ENCODE results near the gene MS4A4A.
"Not testable (repeated sequence)": the region's sequence is repeated elsewhere in the genome, so short reads cannot be mapped to it uniquely, and the experiment has no call there.

The MS4A4A gene

DNA sequence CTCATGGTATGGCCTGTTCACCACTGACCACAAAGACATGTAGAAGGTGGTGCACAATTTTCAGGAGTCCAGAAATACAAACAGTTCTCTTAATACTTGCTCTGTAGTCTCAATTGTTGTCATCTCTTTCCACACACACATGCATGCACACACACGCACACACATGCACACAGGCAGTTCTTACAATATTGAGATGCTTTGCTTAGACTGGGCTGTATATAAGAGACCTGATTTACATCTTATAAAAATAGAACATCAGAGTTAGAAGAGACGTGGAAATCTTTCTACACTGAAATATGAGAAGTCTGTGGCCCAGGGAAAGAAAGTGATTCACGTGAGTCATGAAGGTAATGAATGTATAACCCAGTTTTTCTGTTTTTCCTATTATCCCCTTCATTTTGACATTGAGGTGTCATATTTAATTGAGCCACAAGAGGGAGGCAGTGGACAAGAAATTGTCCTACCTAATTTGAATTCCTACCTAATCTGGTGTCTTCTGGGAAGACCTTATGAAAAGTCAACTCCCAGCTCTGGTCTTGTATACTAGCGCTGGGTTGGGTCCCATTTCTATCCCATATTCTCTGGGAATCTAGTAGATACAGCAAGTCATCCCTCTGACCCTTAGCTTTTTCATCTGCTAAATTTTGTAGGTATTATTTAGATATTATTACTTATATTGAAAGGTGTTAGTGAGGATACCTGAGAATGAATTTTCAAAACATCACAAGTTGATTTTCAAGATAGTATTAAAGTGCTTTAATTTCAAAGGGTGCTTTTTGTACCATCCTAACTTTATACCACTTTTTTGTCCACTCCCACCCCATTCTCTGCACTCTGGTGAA, 14.9 kb upstream of the MS4A4A start:
- no peak overlapping the region for H3K4me3 ChIP-seq (ENCODE audit: low read length)
- no peaks in the 10 kb centered on the region for H3K9me3 ChIP-seq (ENCODE audit: low read length)
- H2AFZ ChIP-seq (ENCODE audit: low read depth, low read length) = no peak overlapping the region
- no peaks in the 10 kb centered on the region for H3K4me1 ChIP-seq (ENCODE audit: insufficient read depth, low read length)
- no peaks in the 10 kb centered on the region for H3K36me3 ChIP-seq (ENCODE audit: insufficient read depth, low read length)
- H3K27me3 ChIP-seq (ENCODE audit: insufficient read depth, low read length) = no peaks in the 10 kb centered on the region

DNA sequence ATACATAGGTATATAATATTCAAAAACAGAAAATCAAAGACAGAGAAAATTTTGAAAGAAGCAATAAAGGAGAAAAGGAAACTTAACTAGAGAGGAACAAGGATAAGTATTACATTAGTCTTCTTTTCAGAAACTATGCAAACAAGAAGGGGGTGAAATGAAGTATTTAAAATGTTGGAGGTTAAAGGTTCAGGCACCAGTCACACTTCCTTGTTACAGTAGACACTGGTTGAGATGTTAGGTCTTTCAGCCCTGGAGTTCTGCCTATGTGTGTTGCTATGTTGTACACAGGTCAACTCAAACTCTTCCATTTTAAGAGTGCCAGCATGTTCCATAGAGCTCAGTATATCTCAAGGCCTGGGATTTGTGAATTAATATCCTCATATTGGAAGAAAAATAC, 6.0 kb upstream of the MS4A4A start:
- no peaks in the 10 kb centered on the region for H3K4me1 ChIP-seq (ENCODE audit: insufficient read depth, low read length)
- no peak overlapping the region for H2AFZ ChIP-seq (ENCODE audit: low read depth, low read length)
- no peaks in the 10 kb centered on the region for H3K9me3 ChIP-seq (ENCODE audit: low read length)
- H3K27me3 ChIP-seq (ENCODE audit: insufficient read depth, low read length) = no peaks in the 10 kb centered on the region
- no peaks in the 10 kb centered on the region for H3K36me3 ChIP-seq (ENCODE audit: insufficient read depth, low read length)
- no peak overlapping the region for H3K4me3 ChIP-seq (ENCODE audit: low read length)

DNA sequence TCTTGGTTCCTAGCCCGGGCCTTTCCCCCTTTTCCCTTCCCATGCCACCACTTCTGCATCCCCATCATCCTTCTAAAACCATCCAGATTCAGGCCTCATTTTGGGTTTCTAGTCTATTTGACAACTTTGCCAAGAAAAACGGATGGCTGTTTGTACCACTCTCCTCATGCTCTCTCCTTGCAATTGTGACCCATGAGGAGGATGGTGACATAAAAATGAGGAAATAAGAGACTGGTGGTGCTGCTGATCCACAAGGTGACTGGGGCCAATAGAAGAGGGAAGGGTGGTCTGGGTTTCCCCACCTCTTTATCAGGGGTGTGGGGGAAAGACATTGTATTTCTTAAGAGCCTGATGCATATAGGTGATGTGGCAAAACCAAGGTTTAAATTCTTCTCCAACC, 1.0 kb downstream of the MS4A4A start:
- Histone ChIP-seq H3K27me3 (ENCODE audit: insufficient read depth, low read length) (no peaks in the 10 kb centered on the region), H3K4me3 (ENCODE audit: low read length) (no peak overlapping the region), H3K4me1 (ENCODE audit: insufficient read depth, low read length) (peaks cover 19% of the 10 kb centered on the region), H3K9me3 (ENCODE audit: low read length) (peaks cover 3% of the 10 kb centered on the region), H2AFZ (ENCODE audit: low read depth, low read length) (no peak overlapping the region), H3K36me3 (ENCODE audit: insufficient read depth, low read length) (no peaks in the 10 kb centered on the region)

DNA sequence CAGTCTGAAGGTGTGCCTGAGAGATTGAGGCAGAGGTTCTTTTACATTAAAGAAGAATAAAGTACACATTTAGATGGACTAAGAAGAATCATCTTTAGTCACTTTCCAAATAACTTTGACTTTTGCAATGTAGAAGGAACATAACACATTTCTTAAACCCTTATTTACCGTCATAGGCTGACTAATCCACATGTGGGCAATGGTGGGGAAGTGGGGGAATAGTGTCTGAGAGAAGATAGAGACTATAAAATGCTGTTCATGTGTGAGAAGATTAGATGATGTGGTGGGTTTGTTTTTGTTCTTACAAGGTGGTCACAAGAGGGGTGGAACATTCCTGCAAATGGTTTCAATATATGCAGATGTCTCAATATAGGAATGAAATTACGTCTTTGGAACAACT, 1.8 kb downstream of the MS4A4A start:
- Histone ChIP-seq H2AFZ (ENCODE audit: low read depth, low read length) (no peak overlapping the region), H3K4me3 (ENCODE audit: low read length) (no peak overlapping the region), H3K27me3 (ENCODE audit: insufficient read depth, low read length) (no peaks in the 10 kb centered on the region), H3K36me3 (ENCODE audit: insufficient read depth, low read length) (no peaks in the 10 kb centered on the region), H3K4me1 (ENCODE audit: insufficient read depth, low read length) (peaks cover 19% of the 10 kb centered on the region), H3K9me3 (ENCODE audit: low read length) (peaks cover 3% of the 10 kb centered on the region)

DNA sequence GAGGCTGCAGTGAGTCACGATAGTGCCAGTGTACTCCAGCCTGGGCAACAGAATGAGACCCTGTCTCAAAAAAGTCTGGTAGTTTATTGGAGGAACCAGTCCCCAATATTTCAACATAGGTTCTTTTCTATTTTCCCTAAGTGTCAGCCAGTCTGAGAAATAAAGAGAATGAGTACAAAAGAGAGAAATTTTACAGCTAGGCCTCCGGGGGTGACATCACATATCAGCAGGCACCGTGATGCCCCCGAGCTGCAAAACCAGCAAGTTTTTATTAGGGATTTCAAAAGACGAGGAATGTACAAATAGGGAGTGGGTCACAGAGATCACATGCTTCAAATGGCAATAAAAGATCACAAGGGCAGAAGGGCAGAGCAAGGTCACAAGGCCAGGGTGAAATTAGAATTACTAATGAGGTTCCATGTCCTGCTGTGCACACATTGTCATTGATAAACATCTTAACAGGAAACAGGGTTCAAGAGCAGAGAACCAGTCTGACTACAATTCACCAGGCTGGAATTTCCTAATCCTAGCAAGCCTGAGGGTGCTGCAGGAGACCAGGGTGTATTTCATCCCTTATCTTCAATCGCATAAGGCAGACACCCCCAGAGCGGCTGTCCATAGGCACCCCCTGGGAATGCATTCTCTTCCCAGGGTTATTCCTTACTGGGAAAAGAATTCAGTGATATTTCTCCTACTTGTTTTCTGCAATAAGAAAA, 5.1 kb downstream of the MS4A4A start:
- not testable (repeated sequence) for H3K36me3 ChIP-seq (ENCODE audit: insufficient read depth, low read length); H3K27me3 ChIP-seq (ENCODE audit: insufficient read depth, low read length); H2AFZ ChIP-seq (ENCODE audit: low read depth, low read length); H3K9me3 ChIP-seq (ENCODE audit: low read length); H3K4me3 ChIP-seq (ENCODE audit: low read length)
- H3K4me1 ChIP-seq (ENCODE audit: insufficient read depth, low read length) = peaks cover 19% of the 10 kb centered on the region

DNA sequence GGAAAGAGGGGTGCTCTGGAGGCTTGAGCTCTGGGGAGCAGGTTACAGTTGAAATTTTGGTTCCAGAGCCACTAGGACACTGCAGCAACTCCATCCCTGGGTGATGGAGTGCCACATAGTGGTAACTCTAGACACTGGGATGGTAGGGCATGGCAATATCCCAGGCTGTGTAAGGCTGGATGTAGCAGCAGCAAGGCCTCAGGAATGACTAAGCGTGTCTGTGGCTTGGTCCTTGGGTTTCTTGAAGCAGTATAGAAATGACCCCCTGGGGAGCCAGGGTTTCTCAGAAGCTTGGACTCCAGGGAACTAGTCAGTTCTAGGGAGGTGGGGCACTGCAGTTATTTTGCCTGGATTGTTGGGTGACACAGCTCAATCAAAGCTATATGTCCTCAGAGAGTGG, 8.1 kb downstream of the MS4A4A start:
- Histone ChIP-seq H3K9me3 (ENCODE audit: low read length) (peaks cover 6% of the 10 kb centered on the region), H3K27me3 (ENCODE audit: insufficient read depth, low read length) (no peaks in the 10 kb centered on the region), H3K36me3 (ENCODE audit: insufficient read depth, low read length) (no peaks in the 10 kb centered on the region), H3K4me1 (ENCODE audit: insufficient read depth, low read length) (peaks cover 19% of the 10 kb centered on the region), H2AFZ (ENCODE audit: low read depth, low read length) (no peak overlapping the region), H3K4me3 (ENCODE audit: low read length) (no peak overlapping the region)

DNA sequence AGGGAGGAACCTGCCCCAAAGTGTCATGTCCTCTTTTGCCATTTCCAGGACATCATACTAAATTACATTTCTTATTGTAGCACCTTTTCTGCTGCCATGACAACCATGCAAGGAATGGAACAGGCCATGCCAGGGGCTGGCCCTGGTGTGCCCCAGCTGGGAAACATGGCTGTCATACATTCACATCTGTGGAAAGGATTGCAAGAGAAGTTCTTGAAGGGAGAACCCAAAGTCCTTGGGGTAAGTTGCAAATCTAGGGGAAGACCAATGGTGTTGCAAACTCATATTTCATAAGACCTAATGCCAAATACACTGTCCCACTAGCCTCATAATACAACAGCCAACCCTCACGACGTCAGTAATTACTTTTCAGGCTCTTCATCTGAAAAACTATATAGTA, 11.7 kb downstream of the MS4A4A start:
- Histone ChIP-seq H3K4me1 (ENCODE audit: insufficient read depth, low read length) (no peaks in the 10 kb centered on the region), H3K27me3 (ENCODE audit: insufficient read depth, low read length) (no peaks in the 10 kb centered on the region), H3K4me3 (ENCODE audit: low read length) (no peak overlapping the region), H2AFZ (ENCODE audit: low read depth, low read length) (no peak overlapping the region), H3K9me3 (ENCODE audit: low read length) (peaks cover 6% of the 10 kb centered on the region), H3K36me3 (ENCODE audit: insufficient read depth, low read length) (no peaks in the 10 kb centered on the region)

DNA sequence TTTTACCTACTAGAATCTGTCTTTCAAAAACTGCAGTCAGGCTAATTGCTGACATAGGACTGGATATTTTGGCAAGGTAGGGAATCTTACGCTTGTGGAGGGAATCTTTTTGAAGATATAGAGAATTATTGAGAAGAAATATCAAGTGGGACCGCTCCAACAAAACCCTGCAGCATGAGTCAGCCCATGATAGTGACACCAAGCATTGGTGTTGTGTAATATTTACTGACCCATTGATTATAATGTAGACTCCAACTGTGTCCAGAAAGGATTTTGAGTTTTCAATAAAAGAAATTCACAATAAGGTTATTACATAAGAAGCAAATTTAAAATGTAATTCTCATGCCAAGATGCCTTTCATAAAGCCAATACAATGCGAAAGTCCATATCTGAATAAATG, 20.7 kb downstream of the MS4A4A start:
- H3K4me1 ChIP-seq (ENCODE audit: insufficient read depth, low read length) = peaks cover 3% of the 10 kb centered on the region
- no peaks in the 10 kb centered on the region for H3K27me3 ChIP-seq (ENCODE audit: insufficient read depth, low read length)
- no peaks in the 10 kb centered on the region for H3K36me3 ChIP-seq (ENCODE audit: insufficient read depth, low read length)
- no peak overlapping the region for H2AFZ ChIP-seq (ENCODE audit: low read depth, low read length)
- H3K9me3 ChIP-seq (ENCODE audit: low read length) = no peaks in the 10 kb centered on the region
- no peak overlapping the region for H3K4me3 ChIP-seq (ENCODE audit: low read length)

DNA sequence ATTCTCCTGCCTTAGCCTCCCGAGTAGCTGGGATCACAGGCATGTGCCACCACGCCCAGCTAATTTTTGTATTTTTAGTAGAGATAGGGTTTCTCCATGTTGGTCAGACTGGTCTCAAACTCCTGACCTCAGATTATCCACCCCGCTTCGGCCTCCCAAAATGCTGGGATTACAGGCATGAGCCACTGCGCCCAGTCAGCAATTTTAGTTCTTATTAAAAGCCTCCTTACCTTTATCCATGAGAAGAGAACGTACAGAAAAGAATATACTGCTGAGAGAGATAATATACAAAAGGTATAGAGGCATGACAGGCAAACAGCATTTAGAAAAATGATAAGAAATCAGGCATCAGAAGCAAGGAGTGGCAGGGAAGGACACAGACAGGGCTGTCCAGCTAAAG, 21.4 kb downstream of the MS4A4A start:
- H3K9me3 ChIP-seq (ENCODE audit: low read length); H3K4me3 ChIP-seq (ENCODE audit: low read length); H3K4me1 ChIP-seq (ENCODE audit: insufficient read depth, low read length); H2AFZ ChIP-seq (ENCODE audit: low read depth, low read length); H3K36me3 ChIP-seq (ENCODE audit: insufficient read depth, low read length); H3K27me3 ChIP-seq (ENCODE audit: insufficient read depth, low read length): not testable (repeated sequence)

DNA sequence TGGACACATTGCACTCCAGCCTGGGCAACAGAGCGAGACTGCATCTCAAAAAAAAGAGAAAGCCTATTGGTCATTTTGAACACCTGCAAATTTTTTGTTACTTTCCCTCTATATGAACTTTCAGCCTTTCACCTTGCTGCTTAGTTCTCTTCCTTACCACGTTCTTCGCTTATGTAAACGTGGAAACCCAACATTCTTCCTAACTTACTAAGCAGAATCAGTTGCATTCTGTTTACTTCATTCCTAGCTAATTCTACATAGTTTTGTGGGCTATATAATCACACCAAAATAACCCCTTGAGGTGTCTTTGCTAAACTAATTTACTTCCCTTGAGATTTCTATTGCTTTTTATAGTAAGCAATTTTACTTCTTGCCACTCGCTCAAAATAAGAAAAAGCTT, 23.2 kb downstream of the MS4A4A start:
- Histone ChIP-seq H2AFZ (ENCODE audit: low read depth, low read length) (no peak overlapping the region), H3K4me3 (ENCODE audit: low read length) (no peak overlapping the region), H3K4me1 (ENCODE audit: insufficient read depth, low read length) (peaks cover 3% of the 10 kb centered on the region), H3K27me3 (ENCODE audit: insufficient read depth, low read length) (no peaks in the 10 kb centered on the region), H3K36me3 (ENCODE audit: insufficient read depth, low read length) (no peaks in the 10 kb centered on the region), H3K9me3 (ENCODE audit: low read length) (no peaks in the 10 kb centered on the region)

DNA sequence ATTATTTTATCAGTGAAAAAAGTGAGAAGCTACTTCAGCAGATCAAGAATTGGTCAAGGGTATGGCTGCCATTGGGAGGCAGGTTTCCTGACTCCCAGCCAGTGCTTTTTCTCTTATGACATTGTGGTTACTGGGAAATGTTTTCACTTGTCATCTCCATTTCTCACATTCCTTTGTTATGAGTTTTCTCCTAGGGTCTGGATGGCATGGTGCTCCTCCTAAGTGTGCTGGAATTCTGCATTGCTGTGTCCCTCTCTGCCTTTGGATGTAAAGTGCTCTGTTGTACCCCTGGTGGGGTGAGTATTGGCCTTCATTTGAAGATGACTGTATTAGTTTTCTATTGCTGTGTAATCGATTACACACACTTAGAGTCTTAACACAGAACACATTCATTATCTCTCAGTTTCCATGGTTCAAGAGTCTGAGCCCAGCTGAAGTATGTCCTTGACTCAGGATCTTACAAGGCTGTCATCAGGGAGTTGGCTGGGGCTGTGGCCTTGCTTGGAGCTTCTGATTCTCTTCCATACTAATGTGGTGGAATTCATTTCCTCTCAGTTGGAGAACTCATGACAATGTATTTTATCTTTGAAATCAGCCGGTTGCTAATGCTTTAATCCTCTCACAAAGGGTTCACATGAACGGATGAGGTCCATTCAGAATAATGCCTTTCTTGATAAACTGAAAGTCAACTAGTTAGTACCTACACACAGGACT, 25.6 kb downstream of the MS4A4A start:
- H2AFZ ChIP-seq (ENCODE audit: low read depth, low read length) = no peak overlapping the region

DNA sequence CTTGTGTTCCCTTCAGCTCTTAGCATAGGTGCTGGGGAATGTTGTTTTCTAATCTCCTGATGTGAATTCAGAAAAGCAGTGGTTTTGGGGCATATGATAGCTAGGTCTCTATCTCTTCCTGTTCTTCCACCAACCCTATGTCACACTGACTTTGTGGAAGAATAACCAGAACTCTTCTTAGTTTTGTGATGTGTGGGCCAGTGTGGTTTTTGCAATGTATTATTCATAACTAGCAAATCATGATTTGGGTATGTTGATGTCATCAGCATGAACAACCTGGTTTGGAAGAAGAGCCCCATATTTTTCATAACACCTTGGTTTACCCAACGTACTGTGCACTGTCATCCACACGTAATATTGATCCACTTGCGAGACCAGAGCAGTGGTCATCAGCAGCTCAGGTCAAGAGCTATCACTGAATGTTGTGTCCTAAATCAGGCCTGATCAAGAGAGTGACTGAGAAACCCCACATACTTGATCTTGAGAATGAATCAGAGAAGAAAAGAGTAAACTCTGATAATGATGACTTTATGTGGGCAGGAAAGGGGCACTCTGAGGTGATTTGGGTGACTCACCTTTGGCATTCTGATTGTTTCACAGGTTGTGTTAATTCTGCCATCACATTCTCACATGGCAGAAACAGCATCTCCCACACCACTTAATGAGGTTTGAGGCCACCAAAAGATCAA, 27.2 kb downstream of the MS4A4A start:
- H3K36me3 ChIP-seq (ENCODE audit: insufficient read depth, low read length) = no peaks in the 10 kb centered on the region
- H3K4me3 ChIP-seq (ENCODE audit: low read length) = no peak overlapping the region
- no peak overlapping the region for H2AFZ ChIP-seq (ENCODE audit: low read depth, low read length)

More for the DNA sequence above, 25.6 kb downstream of the MS4A4A start:
- Histone ChIP-seq H3K4me3 (ENCODE audit: low read length) (no peak overlapping the region), H3K4me1 (ENCODE audit: insufficient read depth, low read length) (peaks cover 12% of the 10 kb centered on the region), H3K36me3 (ENCODE audit: insufficient read depth, low read length) (no peaks in the 10 kb centered on the region), H3K9me3 (ENCODE audit: low read length) (no peaks in the 10 kb centered on the region), H3K27me3 (ENCODE audit: insufficient read depth, low read length) (no peaks in the 10 kb centered on the region)

More for the DNA sequence above, 27.2 kb downstream of the MS4A4A start:
- Histone ChIP-seq H3K4me1 (ENCODE audit: insufficient read depth, low read length) (peaks cover 12% of the 10 kb centered on the region), H3K9me3 (ENCODE audit: low read length) (no peaks in the 10 kb centered on the region), H3K27me3 (ENCODE audit: insufficient read depth, low read length) (no peaks in the 10 kb centered on the region)
